GM10248 (cell line): ENCODE measurements around the gene FDXR.

Experiments used
- CTCF ChIA-PET: fragments of 300-600 bp; sonication (Branson Sonifier 250); formaldehyde crosslinking; extraction: SDS; loops from one replicate; lab custom pipeline; 2021; ENCODE audit warnings: antibody characterized with exemption; lab: Yijun Ruan, JAX
- POLR2A ChIA-PET: fragments of 350-650 bp; sonication (Branson Sonifier 250); formaldehyde crosslinking; extraction: SDS; loops from one replicate; lab custom pipeline; 2020; ENCODE audit warnings: antibody characterized with exemption; lab: Yijun Ruan, JAX
- DNase-seq: peaks from one replicate; pipeline ENCODE4 v3.0.0; 2012; ENCODE audit errors: extremely low spot score
- TF ChIP-seq, protein P1 (sequence below): IDR thresholded peaks from 2 replicates; pipeline ENCODE4 v1.5.1; 2012; ENCODE audit warnings: mild to moderate bottlenecking, low read depth; ENCODE audit errors: extremely low read depth, missing control alignments, control extremely low read depth

Gene FDXR

GRCh38 chr17:74866198-74866835 lies 6.5 kb downstream of the FDXR start:
- ChIA-PET POLR2A (no interaction called here), CTCF (interaction anchor here (0.8 to 12.9 kb wide), 19 partner anchors 11 to 209 kb away, joined by 3 to 248 read pairs (median 7); partner anchors contain the start of genes FDXR and RAB37)
- no peak for DNase-seq
- TF ChIP-seq, protein P1, sequence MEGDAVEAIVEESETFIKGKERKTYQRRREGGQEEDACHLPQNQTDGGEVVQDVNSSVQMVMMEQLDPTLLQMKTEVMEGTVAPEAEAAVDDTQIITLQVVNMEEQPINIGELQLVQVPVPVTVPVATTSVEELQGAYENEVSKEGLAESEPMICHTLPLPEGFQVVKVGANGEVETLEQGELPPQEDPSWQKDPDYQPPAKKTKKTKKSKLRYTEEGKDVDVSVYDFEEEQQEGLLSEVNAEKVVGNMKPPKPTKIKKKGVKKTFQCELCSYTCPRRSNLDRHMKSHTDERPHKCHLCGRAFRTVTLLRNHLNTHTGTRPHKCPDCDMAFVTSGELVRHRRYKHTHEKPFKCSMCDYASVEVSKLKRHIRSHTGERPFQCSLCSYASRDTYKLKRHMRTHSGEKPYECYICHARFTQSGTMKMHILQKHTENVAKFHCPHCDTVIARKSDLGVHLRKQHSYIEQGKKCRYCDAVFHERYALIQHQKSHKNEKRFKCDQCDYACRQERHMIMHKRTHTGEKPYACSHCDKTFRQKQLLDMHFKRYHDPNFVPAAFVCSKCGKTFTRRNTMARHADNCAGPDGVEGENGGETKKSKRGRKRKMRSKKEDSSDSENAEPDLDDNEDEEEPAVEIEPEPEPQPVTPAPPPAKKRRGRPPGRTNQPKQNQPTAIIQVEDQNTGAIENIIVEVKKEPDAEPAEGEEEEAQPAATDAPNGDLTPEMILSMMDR = no peak

- CTCF ChIA-PET = interaction anchor here (0.6 to 12.9 kb wide), 28 partner anchors 12 to 208 kb away, joined by 3 to 248 read pairs (median 4); partner anchors contain the start of genes FDXR and RAB37
- TF ChIP-seq, protein P1 = peak; percentile 19
- POLR2A ChIA-PET = no interaction called here
- DNase-seq = no peak
Observed at GRCh38 chr17:74865504-74866197, 7.1 kb downstream of the FDXR start.

GRCh38 chr17:74864866-74865395 lies 7.9 kb downstream of the FDXR start:
- DNase-seq = peak; percentile 85
- POLR2A ChIA-PET = no interaction called here
- CTCF ChIA-PET = interaction anchor here (0.6 to 12.9 kb wide), 26 partner anchors 12 to 208 kb away, joined by 3 to 248 read pairs (median 4); partner anchors contain the start of genes FDXR, OTOP2 and RAB37
- TF ChIP-seq, protein P1 = peak; percentile 93

DNA sequence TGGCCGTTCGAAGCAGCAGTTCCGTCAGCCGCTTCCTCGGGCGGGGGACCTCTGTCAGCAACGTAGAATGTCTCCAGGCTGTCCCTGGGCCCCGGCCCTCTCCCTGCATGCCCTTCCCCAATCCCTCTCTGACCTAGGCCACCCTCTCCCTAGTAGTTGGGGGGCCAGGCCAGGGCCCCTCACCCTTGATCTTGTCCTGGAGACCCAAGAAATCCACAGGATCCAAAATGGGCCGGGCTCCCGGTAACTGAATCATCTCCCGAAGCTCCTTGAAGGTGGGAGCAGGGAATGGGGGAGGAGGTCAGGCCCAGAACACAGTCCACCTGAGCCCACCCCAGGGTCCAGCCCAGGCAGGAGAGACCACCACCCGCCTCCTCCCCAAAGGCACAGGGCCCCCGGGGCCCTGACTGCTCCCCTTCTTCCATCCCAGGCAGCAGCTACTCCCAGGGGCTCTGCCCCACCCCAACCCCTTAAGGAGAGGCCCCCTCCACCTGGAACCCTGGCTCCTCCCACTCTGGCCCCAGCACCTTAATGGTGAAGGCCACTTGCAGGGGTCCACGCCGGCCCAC lies 8.4 kb downstream of the FDXR start:
- POLR2A ChIA-PET = no interaction called here
- no peak for DNase-seq

GRCh38 chr17:74863420-74864296 lies 9.1 kb downstream of the FDXR start:
- no peak for DNase-seq
- ChIA-PET CTCF (interaction anchor here (0.8 to 12.9 kb wide), 21 partner anchors 10 to 207 kb away, joined by 3 to 248 read pairs (median 10); partner anchors contain the start of genes FDXR, OTOP2 and RAB37), POLR2A (no interaction called here)
- TF ChIP-seq, protein P1 = no peak

More for the DNA sequence above, 8.4 kb downstream of the FDXR start:
- TF ChIP-seq, protein P1 = no peak
- CTCF ChIA-PET = interaction anchor here (0.8 to 12.9 kb wide), 12 partner anchors 11 to 189 kb away, joined by 3 to 248 read pairs (median 26); partner anchors contain the start of genes FDXR, OTOP2 and RAB37
